Stimulated activated CD4-positive, alpha-beta T cell treated with anti-CD3 and anti-CD28 coated beads, Interleukin-15, amount 100 ng/mL, for 1 hour (primary cell): ENCODE measurements around the gene ALPL.
"Not testable (repeated sequence)": the region's sequence is repeated elsewhere in the genome, so short reads cannot be mapped to it uniquely, and the experiment has no call there.

Experiments
- DNase-seq, 2 donors: peaks; one replicate each; pipeline ENCODE4 v3.0.0-alpha.2; 2020; ENCODE audit warnings: low read depth in 1 of 2, low spot score in 1 of 2

ALPL gene

GRCh38 chr1:21507511-21508270 is 1.5 kb upstream of the ALPL start:
- DNase-seq = no peak

DNA sequence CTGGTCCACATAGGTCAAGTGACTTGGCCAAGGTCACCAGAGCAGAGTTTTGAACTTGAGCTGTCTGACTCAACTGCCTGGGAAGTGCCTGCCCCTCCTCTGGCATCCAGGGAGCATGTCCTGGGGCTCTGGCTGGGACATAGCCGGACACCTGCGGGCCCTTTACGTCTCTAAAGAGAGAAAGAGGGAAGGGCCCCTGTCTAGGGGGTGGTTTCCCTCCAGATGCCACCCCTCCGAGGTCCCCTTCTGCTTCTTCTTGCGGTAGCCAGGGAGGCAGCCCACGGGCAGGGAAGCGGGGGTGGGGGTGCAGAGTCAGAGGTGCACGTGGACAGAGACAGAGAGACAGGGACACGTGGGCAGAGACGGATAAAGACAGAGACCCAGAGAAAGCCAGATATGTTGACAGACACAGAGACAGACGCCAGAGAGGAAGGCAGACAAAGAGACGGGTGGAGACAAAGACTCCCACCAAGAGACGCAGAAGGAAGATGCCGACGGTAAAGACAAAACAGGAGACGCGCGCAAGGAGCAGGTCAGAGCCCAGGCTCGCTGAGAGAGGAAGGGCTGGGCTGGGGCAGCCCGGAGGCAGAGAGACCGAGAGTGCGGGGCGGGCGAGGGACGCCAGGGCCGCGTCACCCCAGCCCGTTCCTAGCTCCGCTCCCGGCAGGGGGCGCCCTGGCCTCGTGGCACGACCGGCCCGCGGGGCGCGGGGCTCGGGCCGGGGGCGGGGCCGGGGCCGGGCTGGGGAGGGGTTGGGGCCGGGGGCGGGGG is 458 bp upstream of the ALPL start:
- DNase-seq = peak; percentile 21 to 61

DNA sequence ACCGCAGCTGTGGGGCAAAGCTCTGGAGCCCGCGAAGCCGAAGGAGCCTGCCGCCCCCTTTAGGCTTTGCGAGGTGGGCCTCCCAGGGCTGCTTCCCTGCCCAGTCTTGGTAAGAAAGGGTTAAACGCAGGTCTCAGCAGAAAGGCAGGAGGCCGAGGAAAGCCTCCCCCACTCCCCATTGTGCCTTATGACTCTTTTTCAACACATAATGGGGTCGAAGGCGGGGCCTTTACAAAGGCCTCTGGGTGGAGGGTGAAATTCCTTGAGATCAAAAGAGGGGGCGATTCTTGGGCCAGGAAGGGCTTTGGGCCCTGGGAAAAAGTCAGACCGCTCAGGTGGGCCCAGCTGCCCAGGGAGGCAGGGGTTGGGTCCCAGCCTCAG is 880 bp downstream of the ALPL start:
- DNase-seq = no peak

GRCh38 chr1:21510885-21511578 is 1.8 kb downstream of the ALPL start:
- no peak for DNase-seq

GRCh38 chr1:21511579-21512522 is 2.6 kb downstream of the ALPL start:
- no peak for DNase-seq

DNA sequence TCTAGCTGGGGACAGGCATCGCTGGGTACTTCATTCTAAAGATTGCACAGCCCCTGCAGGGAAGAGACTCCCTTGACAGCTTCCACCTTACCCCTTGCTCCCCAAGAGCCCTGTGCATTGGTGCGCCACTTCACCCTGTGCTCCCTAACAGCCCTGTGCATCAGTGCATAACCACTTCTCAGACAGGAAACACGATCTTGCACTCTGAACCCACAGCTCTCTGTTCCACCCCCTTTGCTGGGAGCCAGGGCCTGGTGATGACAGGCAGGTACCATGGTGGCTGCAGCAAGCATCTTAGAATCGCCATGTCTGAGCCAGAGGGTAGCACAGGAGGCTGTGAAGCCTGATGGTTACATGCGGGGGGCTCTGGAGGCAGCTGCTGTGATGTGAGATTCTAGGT is 5.0 kb downstream of the ALPL start:
- DNase-seq = no peak

DNA sequence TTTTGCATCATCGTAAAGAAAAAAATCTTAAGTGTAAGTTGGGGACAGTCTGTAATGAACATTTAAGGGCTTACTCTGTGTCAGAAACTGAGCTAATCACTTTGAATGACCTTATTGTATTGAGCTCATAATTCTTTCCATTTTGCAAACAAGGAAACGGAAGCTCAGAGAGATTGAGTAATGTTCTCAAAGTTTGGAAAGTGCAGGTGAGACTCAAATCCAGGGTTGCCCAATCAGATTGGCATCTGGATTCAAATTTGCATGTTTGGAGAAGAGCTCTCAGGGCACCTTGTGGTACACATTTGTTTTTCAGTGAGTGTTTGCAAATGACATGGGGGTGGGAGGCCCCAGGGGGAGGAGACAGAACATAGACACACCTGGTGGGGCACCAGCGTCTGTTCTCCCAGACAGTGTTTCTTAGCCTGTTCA is 8.0 kb downstream of the ALPL start:
- DNase-seq = no peak

DNA sequence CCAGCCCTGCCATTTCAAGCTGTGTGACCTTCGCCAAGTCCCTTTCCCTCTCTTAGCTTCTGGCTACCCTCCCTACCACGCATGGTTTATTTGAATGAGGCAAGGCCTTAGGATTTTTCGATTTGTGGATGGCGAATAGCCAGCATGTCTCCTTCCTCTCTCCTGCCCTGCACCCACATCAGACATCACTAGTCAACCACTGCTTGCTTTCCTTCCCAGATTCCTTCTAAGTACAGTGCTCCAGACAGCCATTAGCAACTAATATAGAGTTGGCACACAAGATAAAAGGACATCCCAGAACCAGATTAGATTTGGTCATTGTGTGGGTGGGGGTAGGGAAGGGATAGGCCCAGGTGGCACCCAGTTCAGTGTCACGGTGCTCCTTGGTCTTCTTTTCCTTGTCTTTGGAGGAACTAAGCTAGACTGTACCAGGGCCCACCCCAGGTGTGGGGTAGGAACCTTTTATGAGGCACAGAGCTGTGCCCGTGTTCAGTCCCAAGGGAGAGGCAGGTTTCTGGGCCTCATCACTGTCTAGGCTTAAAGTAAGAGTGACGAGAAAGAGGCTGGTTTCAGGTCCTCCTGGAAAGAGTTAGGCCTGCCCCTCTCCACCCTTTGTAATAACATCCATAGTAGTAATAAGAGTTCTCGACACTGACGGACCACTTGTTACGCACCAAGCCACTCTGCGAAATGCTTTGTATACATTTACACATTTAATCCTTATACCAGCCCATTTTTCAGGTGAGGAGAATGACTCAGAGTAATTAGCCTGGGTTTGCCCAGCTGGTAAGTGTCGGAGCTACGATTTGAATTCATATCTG is 8.6 kb downstream of the ALPL start:
- DNase-seq = no peak

DNA sequence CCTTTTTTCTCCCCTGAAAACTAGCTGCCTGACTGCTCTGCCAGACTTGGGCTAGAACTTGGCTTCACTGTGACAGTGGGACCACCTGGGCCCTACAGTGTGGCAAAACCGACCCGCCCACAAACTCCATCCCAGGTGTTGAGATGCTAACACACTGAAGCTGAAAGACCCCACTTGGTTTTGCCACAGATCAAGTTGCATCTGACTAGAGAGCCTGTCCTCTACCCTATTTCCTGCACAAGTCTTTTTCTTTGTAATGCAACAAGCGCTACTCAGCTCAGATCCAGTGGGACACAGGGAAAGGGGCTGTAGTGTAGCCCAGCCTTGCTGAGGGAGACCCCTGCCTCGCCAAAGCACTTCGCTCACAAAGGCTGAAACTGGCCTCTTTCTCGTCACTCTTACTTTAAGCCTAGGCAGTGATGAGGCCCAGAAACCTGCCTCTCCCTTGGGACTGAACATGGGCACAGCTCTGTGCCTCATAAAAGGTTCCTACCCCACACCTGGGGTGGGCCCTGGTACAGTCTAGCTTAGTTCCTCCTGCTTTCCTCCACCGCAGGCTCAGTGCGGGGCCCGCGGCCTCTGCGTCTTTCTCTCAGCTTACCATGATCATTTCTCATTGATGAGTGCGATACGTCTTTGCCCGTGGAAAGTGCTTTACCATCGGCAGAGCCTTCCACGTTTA is 9.7 kb downstream of the ALPL start:
- DNase-seq = no peak

DNA sequence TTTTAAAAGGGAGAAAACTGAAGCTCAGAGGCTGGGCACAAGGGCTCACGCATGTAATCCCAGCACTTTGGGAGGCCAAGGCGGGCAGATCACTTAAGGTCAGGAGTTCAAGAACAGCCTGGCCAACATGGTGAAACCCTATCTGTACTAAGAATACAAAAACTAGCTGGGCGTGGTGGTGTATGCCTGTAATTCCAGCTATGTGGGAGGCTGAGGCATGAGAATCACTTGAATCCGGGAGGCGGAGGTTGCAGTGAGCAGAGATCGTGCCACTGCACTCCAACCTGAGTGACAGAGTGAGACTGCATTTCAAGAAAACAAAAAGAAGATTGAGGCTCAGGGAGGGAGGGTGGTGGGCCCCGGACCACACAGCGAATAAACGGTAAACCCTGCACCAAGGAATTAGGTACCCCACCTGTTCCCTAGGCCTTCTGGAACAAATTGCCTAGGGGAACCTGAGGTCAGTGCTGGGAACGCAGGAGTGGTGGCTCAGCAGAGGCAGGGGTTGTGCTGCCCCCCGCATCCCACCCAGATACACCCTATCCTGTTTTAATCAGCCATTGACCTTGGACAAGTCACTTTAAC is 10.4 kb downstream of the ALPL start:
- not testable (repeated sequence) for DNase-seq

- DNase-seq = no peak
Measured at GRCh38 chr1:21520899-21521716, 11.9 kb downstream of the ALPL start.

GRCh38 chr1:21521717-21522060 is 12.5 kb downstream of the ALPL start:
- no peak for DNase-seq

DNA sequence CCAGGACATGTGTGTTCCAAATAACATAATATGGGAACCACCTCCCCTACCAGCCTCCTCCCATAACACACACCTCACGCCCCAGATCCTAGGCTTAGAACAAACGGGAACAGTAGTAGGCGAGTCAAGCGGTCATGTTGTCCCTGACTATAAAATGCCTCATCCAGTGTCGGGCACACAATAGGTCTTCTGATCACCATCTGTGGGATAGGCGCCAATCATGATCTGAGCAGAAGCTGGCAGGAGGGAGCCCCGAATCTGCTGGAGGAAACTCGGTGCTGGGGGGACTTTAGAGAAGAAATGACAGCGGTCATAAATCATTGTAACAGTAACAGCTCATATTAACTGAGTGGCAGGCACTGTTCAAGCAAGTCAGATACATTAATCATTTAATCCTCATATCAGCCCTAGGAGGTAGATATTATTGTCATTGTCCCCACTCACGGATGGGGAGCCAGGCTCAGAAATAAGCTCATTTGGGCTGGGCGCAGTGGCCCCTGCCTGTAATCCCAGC is 13.4 kb downstream of the ALPL start:
- DNase-seq = no peak

DNA sequence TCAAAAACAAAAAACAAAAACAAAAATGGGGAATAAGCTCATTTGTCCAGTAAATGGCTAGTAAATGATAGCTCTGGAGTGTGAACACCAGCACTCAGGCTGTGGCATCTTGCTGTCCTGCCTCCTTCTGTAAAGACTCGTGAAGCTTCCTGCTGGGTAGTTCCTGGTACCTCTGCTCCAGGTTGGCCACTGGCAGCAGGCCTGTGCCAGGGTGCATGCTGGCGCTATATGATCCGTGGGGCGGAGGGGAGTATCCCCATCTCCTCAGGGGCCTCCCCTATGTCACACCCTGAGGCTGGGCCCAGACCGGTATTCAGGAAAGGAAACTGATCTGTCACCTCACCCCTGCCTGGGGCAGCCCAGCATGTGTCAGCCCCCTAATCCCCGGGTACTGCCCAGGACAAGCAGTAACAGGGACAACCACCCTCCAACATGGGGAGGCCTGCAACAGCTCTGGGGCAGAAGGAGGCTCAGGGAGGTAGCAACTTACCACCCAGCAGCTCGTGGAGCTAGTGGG is 14.1 kb downstream of the ALPL start:
- no peak for DNase-seq

- DNase-seq = no peak
Measured at GRCh38 chr1:21524220-21524619, 15.0 kb downstream of the ALPL start.

- no peak for DNase-seq
Measured at GRCh38 chr1:21524686-21525339, 15.6 kb downstream of the ALPL start.

GRCh38 chr1:21525340-21525717 is 16.1 kb downstream of the ALPL start:
- DNase-seq = no peak
